ENCODE measurements around the gene RALGAPA2. TPM values are rescaled to one million over a fixed set of nuclear protein-coding genes. Genes with fewer than 3 reads are reported as not detected.

Gene RALGAPA2
- total RNA-seq, 1 donor: 10.8 TPM

DNA sequence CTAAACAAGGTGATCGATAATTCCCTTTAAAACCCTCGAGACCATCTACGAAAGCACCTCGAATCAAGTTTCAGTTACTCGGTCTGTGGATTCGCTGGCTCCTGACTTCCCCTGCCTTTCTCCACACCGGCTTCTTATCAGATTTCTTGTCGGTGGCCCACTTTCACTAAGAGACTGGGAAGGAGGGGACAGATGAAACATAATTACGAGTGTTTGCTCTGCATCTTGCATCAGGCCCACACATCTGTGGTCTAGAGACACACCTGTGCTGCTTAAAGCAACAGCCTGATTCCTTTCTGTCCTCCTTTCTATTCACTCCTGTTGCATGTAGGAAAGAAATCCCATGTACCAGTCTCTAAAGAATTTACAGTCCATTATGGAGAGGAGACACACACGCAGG lies 306.8 kb downstream of the RALGAPA2 start:
- TF ChIP-seq, protein P1, sequence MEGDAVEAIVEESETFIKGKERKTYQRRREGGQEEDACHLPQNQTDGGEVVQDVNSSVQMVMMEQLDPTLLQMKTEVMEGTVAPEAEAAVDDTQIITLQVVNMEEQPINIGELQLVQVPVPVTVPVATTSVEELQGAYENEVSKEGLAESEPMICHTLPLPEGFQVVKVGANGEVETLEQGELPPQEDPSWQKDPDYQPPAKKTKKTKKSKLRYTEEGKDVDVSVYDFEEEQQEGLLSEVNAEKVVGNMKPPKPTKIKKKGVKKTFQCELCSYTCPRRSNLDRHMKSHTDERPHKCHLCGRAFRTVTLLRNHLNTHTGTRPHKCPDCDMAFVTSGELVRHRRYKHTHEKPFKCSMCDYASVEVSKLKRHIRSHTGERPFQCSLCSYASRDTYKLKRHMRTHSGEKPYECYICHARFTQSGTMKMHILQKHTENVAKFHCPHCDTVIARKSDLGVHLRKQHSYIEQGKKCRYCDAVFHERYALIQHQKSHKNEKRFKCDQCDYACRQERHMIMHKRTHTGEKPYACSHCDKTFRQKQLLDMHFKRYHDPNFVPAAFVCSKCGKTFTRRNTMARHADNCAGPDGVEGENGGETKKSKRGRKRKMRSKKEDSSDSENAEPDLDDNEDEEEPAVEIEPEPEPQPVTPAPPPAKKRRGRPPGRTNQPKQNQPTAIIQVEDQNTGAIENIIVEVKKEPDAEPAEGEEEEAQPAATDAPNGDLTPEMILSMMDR (IDR thresholded peaks at IDR 0.05; ENCODE audit: insufficient read depth, low read length): no peak
- no peak overlapping the region for H3K4me3 ChIP-seq (ENCODE audit: low read depth, low read length)

DNA sequence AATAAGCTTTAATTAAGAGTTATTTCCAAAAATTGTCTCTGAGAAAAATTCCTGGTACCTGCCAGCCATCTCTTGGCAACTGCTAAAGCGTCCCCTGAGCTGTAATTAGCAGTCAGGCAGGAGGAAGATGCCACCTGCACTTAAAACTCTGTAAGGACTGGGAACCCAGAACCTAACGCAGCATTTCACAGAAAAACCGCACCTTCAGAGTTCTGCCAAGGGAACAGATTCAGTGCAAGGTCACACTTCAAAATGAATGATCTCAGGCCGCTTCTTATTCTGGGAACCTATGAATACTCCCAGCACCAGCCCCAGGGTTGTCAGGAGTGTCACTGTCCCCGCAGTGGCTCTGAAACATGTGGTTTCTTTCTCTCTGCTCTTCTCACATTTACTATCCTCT lies 307.8 kb downstream of the RALGAPA2 start:
- no peak for DNase-seq (ENCODE audit: low read depth)
- TF ChIP-seq, protein P1 (IDR thresholded peaks at IDR 0.05; ENCODE audit: insufficient read depth, low read length): no peak

More for the DNA sequence above, 306.8 kb downstream of the RALGAPA2 start:
- DNase-seq (ENCODE audit: low read depth): no peak

DNA sequence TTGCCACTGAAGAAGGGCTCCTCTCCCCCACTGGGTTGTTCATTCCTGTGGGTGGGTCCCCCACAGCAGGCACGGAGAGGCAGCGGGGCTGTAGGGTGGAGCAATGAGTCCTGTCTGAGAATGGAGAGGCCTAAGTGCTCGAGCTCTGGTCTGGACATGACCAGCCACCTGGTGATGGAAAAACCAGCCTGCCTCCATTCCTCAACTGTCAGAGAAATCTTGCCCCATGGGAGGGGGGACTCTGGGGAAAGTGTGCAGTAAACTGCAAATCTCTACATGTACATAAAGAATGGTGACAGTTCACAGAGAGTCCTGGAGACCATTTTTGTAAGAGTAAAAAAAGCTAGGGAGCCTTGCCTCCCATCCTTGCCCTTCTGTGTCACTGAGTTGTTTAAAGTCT lies 310.5 kb downstream of the RALGAPA2 start:
- no peak overlapping the region for H3K4me3 ChIP-seq (ENCODE audit: low read depth, low read length)
- TF ChIP-seq, protein P1 (IDR thresholded peaks at IDR 0.05; ENCODE audit: insufficient read depth, low read length): no peak
- DNase-seq (ENCODE audit: low read depth): no peak

More for the DNA sequence above, 307.8 kb downstream of the RALGAPA2 start:
- no peak overlapping the region for H3K4me3 ChIP-seq (ENCODE audit: low read depth, low read length)

DNA sequence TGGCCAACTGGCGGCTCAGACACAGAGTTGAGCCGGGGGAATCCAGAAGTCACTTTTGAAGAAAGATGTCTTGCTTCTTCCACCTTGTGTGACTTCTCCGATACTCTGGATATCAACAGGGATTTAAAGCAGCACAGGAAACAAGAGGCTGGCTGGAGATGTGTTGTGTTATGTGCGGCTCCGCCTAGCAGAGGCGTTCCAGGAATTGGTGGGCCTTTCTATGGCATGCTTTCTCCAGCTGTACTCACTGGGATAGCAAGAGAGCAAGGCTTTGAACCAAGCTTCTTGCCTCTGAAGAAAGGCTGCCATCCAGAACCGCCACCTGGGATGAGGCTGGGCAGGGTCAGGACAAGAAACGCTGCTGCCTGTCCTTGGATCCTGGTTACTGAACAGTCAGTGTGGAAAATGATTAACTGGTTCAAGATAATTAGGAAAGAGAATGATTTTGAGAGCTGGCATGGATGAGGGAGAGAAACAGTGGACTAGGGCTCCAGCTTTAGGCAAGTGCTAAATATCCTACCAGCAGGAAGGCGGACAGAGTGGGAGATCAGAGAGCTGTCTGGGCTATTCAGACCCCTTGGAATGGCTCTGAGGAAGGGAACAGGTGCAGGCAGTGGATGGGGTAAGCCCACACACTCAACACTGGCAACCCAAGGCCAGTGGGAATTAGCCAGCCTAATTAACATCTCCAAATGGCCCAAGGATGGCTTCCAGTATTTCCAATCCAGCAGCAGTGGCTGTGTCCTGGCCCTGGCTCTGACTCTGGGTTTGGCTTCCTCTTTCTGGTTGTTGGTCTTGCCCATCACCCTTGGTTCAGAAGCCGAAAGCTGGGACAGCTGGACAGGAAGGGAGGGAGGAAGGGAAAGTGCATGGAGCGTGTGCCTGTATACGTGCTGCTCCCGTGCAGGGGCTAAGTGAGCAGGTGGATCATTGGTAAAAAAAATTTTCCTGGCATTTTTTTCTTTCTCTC lies 312.6 kb downstream of the RALGAPA2 start:
- DNase-seq (ENCODE audit: low read depth): no peak
- TF ChIP-seq, protein P1 (IDR thresholded peaks at IDR 0.05; ENCODE audit: insufficient read depth, low read length): no peak
- H3K4me3 ChIP-seq (ENCODE audit: low read depth, low read length): no peak overlapping the region

DNA sequence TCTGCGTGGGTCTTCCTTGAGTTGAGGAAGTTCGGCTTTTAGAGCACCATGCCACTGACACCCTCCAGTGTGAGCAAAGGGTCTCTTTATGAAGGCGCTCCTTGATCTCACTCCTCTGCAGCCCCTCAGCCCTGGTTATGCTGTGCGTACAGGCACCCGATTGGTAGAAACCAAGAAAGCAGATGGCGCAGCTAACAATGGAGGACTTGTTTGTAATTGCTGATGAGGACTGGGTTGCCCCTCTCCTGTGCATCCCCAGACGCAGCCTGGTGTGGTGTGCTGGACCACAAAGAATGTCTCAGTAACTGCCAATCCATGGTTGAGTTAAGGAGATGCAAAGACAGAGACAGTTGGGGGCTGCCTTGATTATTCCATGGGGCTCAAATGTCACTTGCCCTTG lies 314.3 kb downstream of the RALGAPA2 start:
- TF ChIP-seq, protein P1 (IDR thresholded peaks at IDR 0.05; ENCODE audit: insufficient read depth, low read length): no peak
- no peak overlapping the region for H3K4me3 ChIP-seq (ENCODE audit: low read depth, low read length)
- DNase-seq (ENCODE audit: low read depth): no peak

DNA sequence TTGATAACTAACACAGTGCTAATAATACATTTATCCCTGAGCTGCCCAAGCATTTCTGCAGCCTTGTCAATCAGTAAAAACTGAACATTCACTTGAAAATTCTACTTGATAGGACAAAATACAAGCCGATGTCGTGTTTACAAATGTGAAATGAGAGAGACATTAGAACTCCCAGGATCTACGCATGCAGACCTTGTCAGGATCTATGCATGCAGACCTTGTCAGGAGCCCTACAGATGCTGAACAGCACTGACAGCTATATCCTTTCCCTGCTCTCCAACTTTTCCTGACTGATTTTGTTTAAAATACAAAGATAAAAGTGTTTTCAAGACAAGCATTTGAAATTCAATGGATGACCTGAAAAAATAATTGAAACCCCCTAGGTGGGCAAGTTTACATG lies 315.6 kb downstream of the RALGAPA2 start:
- TF ChIP-seq, protein P1 (IDR thresholded peaks at IDR 0.05; ENCODE audit: insufficient read depth, low read length): no peak
- H3K4me3 ChIP-seq (ENCODE audit: low read depth, low read length): no peak overlapping the region

More for the DNA sequence above, 315.6 kb downstream of the RALGAPA2 start:
- DNase-seq (ENCODE audit: low read depth): no peak

Data from fibroblast of the aortic adventitia (primary cell).